HG03097 (cell line): ENCODE results near the gene TXLNB.

Source experiments
- ATAC-seq: cut with Tn5 transposase; IDR thresholded peaks from one replicate; pipeline ENCODE4 v1.9.1; 2021; ENCODE audit not compliant: unreplicated experiment, low FRiP score

The TXLNB gene

DNA sequence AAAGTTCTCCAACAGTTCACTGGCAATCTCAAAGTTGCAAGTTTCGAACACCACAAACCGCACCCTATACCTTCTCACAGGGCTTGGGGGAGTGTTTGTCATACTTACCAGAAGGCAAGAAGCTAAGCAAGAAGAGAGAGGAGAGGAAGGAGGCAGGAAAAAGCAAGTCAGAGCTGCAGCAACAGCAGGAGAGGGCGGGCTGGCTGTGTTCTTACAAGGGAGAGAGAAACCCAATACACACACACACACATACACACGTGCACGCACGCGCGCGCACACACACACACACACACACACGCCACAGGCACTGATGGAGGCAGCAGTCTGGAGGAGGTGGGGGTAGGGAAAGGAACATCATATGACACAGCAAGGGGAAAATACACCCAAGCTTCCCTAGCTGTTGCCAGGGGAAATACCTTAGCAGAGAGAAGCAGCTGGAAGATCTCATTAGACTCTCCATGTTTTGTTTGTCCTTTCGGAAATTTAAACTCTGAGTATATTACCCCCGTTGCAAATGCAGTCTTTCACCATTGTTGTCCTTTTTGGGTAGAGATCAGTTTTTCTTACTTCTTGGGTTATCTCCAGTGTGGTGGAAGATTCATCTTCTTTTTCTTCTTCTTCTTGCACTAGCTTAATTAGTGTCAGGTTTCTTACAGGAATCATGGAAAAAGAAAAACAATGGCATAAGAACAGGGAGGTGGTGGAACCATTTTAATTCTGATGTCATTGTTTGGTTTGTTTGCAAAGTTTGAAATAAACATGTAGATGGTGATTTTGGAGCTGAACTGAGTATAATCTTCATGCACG is at the start of gene TXLNB:
Gene TXLNB (minus strand): TSS at position 186 of the 807 bp plus-strand sequence. CDS start 3,099 bp downstream, outside the sequence.
- peak; percentile 62 for ATAC-seq

DNA sequence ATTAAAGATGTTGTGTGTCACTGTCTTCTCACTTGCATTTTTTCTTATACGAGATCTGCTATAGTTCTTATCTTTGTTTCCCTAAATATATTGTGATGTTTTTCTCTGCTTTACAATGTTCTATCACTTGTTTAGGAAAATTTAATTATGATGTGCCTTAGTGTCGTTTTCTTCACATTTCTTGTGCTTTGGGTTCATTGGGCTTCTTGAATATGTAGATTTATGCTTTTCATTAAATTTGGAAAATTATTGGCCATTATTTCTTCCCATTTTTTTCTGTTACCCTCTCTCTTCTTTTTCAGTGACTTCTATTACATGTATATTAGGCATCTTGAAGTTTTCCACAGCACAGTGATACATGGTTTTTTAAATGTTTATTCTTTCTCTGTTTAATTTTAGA is 49.3 kb upstream of the TXLNB start:
- ATAC-seq: no peak

GRCh38 chr6:139338795-139339194 is 47.0 kb upstream of the TXLNB start:
- ATAC-seq: no peak

GRCh38 chr6:139337830-139338229 is 46.0 kb upstream of the TXLNB start:
- no peak for ATAC-seq

GRCh38 chr6:139337001-139337400 is 45.2 kb upstream of the TXLNB start:
- no peak for ATAC-seq

DNA sequence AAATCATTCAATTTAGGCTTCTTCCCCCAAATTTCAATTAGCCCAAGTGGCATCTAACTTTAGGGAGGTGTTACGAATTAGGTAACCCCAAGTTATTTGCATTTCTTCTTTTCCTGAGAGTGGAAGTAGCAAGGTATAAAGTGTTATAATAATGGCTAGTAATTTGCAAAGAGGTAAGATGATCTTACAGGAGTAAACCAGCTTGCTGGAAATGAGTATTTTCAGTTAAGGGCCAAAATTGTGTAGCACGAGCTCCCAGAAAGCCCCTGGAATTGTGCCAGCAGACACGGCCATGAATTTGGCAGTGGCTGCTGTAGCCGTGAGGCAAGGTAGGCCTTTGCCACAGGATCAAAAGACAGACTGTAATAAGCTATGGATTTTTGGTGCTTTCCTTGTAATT is 44.7 kb upstream of the TXLNB start:
- no peak for ATAC-seq

- no peak for ATAC-seq
Observed at GRCh38 chr6:139335447-139336210, 43.8 kb upstream of the TXLNB start.

- ATAC-seq: no peak
Observed at GRCh38 chr6:139334806-139335446, 43.1 kb upstream of the TXLNB start.

- no peak for ATAC-seq
Observed at GRCh38 chr6:139330826-139331500, 39.2 kb upstream of the TXLNB start.

GRCh38 chr6:139330306-139330705 is 38.5 kb upstream of the TXLNB start:
- ATAC-seq: no peak

DNA sequence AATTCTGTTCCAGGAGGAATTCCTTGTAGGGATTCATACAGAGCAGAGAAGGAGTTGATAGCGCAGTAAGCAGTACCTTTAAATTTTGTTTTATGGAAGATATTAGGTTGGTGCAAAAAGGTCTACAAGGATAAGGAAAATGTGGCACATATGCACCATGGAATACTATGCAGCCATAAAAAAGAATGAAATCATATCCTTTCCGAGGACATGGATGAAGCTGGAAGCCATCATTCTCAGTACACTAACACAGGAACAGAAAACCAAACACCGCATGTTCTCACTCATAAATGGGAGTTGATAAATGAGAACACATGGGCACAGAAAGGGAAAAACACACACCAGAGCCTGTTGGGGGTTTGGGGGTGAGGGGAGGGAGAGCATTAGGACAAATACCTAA is 37.4 kb upstream of the TXLNB start:
- no peak for ATAC-seq

DNA sequence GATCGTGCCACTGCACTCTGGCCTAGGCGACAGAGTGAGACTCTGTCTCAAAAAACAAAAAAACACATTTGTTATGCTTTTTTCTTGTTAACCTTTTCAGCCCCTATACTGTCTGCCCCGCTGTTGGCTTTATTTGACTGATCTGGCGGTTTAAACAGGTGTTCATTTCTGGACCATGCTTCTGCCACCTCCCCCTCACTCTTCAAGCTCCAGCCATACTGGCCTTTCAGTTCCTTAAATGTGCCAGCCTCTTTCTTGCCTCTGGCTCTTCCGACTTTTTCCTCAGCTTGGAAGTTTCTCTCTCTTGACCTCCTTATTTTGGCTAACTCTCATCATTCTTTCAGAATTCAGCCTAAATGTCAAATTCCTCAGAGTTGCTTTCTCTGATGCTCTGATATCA is 35.2 kb upstream of the TXLNB start:
- no peak for ATAC-seq

GRCh38 chr6:139325686-139326085 is 33.9 kb upstream of the TXLNB start:
- ATAC-seq: no peak

GRCh38 chr6:139325125-139325524 is 33.3 kb upstream of the TXLNB start:
- ATAC-seq: no peak

GRCh38 chr6:139324301-139324555 is 32.4 kb upstream of the TXLNB start:
- ATAC-seq: no peak

GRCh38 chr6:139323511-139324300 is 31.9 kb upstream of the TXLNB start:
- ATAC-seq: peak; percentile 47

DNA sequence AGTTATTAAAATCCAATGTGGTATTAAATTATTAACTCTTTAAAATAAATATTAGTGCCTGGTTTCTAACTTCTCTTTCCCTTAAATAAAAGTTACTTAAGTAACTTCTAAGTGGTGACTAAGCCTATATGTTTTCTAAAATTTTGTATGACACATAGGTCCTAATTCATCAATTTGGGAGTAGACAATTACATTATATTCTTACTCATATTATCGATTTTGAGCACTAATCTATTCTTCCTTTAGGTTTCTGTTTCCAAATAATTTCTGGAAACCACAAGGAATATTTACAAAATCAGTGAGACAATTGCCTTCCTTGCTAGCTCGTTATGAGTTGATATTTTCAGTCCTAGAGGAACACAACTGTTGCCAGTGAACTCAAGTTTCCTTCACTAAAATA is 28.3 kb upstream of the TXLNB start:
- ATAC-seq: no peak

- ATAC-seq: no peak
Observed at GRCh38 chr6:139316622-139317317, 25.0 kb upstream of the TXLNB start.

DNA sequence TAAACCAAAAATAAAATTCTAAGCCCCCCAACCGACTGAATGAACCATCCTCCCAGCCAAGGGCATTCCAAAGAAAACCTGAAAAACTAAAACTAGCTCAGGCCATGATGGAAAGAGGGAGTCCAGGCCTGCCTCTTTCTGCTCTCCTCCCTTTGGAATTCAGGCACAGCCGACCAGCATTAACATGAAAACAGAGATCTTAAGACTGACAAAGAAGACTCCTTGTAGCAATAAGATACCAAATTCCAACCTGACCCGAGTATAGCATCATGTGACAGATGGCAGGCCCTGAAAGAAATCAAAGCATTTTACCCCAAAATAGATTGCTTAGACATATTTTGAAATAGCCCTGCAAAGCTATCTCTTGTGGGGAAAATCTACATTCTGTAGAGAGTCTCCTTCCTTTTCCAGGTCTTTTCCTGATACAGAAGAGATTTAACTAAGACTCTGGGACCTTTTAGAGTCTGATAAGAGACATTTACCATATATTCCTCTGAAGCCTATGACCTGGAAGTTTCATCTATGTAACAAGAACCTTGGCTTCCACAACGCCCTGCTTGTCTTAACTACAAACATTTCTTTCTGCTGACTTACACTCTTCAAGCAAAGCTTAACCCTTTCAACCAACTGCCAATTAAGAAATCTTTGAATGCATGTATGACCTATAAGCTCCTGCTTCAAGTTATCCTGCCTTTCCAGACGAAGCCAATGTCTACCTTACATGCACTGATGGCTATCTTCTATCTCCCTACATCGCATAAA is 22.2 kb upstream of the TXLNB start:
- no peak for ATAC-seq
